Smooth muscle cell (in vitro differentiated cells): Measurements from ENCODE around the gene PACSIN2. TPM values are rescaled to one million over a fixed set of nuclear protein-coding genes. Genes with fewer than 3 reads are reported as not detected.

Experiments
- DNase-seq: peaks from one replicate; lab custom pipeline; 2025; ENCODE audit not compliant: unreplicated experiment; lab: John Stamatoyannopoulos, UW
- H2AFZ ChIP-seq: fragments of 200-600 bp; sonication (generic); 2 replicates; pipeline ENCODE4 v1.6.0; 2016; ENCODE audit warnings: antibody characterized with exemption, low read depth, mild to moderate bottlenecking
- H3F3A ChIP-seq: fragments of 200-600 bp; sonication (generic); 2 replicates; pipeline ENCODE4 v1.6.0; 2017; ENCODE audit warnings: antibody characterized with exemption, low read depth
- H3K27ac ChIP-seq: fragments of 200-600 bp; sonication (generic); 2 replicates; pipeline ENCODE4 v1.5.1; 2016; ENCODE audit warnings: low read depth, mild to moderate bottlenecking
- H3K27me3 ChIP-seq: fragments of 200-600 bp; sonication (generic); 2 replicates; pipeline ENCODE4 v1.6.1; 2016; ENCODE audit warnings: low read depth, mild to moderate bottlenecking
- H3K36me3 ChIP-seq: fragments of 200-600 bp; sonication (generic); 2 replicates; pipeline ENCODE4 v1.5.1; 2016; ENCODE audit warnings: low read depth
- H3K4me1 ChIP-seq: fragments of 200-600 bp; sonication (generic); 2 replicates; pipeline ENCODE4 v1.5.1; 2016; ENCODE audit warnings: low read depth
- H3K4me2 ChIP-seq: fragments of 200-600 bp; sonication (generic); 2 replicates; pipeline ENCODE4 v1.6.0; 2016; ENCODE audit warnings: mild to moderate bottlenecking
- H3K4me3 ChIP-seq: fragments of 200-600 bp; sonication (generic); 2 replicates; pipeline ENCODE4 v1.5.1; 2016; ENCODE audit warnings: mild to moderate bottlenecking
- H3K79me2 ChIP-seq: fragments of 200-600 bp; sonication (generic); 2 replicates; pipeline ENCODE4 v1.6.0; 2016; ENCODE audit warnings: low read depth, mild to moderate bottlenecking
- H3K9ac ChIP-seq: fragments of 200-600 bp; sonication (generic); 2 replicates; pipeline ENCODE4 v1.6.0; 2016; ENCODE audit warnings: low read depth
- H3K9me3 ChIP-seq: fragments of 200-600 bp; sonication (generic); replicated peaks from 2 replicates; pipeline ENCODE4 v1.5.1; 2016; ENCODE audit warnings: low read depth
- H4K20me1 ChIP-seq: fragments of 200-600 bp; sonication (generic); 2 replicates; pipeline ENCODE4 v1.6.0; 2016; ENCODE audit warnings: low read depth
- WGBS: methylation state at CpG from one replicate; pipeline ENCODE4 v1.1.7; 2016; ENCODE audit warnings: low lambda C conversion rate; 5-methylcytosine and 5-hydroxymethylcytosine counted together
- polyA plus RNA-seq: library from polyadenylated mRNA; unstranded; fragments of >200 nt; fragmentation: Nextera tagmentation; extraction: Ambion mirVana; gene quantifications from 2 replicates; pipeline ENCODE4 v1.2.1, GENCODE V29; 2016
- total RNA-seq: library from RNA; depleted of rRNA; stranded (reverse); fragments of >200 nt; gene quantifications from 2 replicates; pipeline ENCODE4 v1.2.3, GENCODE V29; 2014
- TF ChIP-seq, protein P1 (sequence below): fragments of 200-600 bp; sonication (generic); IDR thresholded peaks from 2 replicates; pipeline ENCODE4 v1.5.1; 2017; ENCODE audit warnings: borderline replicate concordance, mild to moderate bottlenecking, antibody characterized with exemption; ENCODE audit not compliant: insufficient read depth, poor library complexity, severe bottlenecking

PACSIN2 gene
- total and polyA plus RNA-seq, 2 experiments from 2014 or later = 34.7 to 41.1 TPM

DNA sequence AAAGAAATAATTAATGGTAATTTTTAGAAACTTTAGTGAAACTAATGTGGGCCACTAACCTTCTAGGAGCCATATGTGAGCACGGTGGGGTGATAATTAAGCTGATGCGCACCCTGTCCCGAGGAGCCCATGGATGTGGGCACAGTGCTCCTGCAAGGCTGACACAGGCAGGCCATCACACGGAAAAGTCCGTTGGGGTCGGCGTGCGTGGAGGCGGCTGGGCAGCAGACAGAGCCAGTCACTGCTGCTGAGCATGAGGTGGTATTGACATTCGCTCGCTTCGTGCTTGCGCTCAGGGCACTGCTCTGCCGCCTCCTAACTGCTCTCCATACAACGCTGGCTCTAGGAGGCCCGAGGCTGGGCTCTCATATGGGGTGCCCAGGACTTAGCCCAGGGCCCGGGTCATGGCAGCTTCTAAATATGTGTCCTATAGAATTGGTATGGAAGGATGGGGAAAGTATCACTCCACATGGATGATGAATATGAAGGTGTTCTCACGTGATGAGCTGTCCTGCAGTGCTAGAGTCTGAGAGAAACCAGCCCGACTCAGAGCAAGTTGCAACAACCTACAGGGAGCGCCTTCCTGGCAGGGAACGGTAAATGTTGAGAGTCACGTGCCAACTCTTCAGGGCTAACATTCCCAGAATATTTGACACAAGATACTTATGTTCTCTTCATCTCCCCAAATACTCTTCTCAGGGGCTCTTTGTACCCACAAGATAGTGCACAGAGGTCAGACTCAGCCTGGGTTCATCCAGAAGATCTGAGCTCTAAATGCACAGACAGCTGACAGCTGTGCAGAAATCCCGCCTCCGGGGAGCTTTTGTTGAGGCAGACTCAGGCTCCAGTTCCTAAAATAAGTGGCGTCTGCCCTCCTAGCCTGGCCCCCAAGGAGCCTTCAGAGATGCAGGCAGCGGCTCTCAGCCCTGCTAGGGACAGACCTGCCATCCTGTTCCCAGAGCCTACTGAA is 107.3 kb downstream of the PACSIN2 start:
- Histone ChIP-seq H3K79me2 (peaks cover 26% of the 10 kb centered on the region), H3K9me3 (no peaks in the 10 kb centered on the region), H3K4me1 (no peaks in the 10 kb centered on the region), H3K4me3 (no peak overlapping the region), H2AFZ (no peak overlapping the region), H4K20me1 (peaks cover 94% of the 10 kb centered on the region), H3K36me3 (no peaks in the 10 kb centered on the region), H3K4me2 (no peak overlapping the region), H3K9ac (no peak overlapping the region), H3K27me3 (no peaks in the 10 kb centered on the region), H3K27ac (no peak overlapping the region), H3F3A (no peaks in the 10 kb centered on the region)
- no peak for DNase-seq
- 94% methylated on average over 26 of the region's 26 CpGs for WGBS
- TF ChIP-seq, protein P1, sequence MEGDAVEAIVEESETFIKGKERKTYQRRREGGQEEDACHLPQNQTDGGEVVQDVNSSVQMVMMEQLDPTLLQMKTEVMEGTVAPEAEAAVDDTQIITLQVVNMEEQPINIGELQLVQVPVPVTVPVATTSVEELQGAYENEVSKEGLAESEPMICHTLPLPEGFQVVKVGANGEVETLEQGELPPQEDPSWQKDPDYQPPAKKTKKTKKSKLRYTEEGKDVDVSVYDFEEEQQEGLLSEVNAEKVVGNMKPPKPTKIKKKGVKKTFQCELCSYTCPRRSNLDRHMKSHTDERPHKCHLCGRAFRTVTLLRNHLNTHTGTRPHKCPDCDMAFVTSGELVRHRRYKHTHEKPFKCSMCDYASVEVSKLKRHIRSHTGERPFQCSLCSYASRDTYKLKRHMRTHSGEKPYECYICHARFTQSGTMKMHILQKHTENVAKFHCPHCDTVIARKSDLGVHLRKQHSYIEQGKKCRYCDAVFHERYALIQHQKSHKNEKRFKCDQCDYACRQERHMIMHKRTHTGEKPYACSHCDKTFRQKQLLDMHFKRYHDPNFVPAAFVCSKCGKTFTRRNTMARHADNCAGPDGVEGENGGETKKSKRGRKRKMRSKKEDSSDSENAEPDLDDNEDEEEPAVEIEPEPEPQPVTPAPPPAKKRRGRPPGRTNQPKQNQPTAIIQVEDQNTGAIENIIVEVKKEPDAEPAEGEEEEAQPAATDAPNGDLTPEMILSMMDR = no peak

DNA sequence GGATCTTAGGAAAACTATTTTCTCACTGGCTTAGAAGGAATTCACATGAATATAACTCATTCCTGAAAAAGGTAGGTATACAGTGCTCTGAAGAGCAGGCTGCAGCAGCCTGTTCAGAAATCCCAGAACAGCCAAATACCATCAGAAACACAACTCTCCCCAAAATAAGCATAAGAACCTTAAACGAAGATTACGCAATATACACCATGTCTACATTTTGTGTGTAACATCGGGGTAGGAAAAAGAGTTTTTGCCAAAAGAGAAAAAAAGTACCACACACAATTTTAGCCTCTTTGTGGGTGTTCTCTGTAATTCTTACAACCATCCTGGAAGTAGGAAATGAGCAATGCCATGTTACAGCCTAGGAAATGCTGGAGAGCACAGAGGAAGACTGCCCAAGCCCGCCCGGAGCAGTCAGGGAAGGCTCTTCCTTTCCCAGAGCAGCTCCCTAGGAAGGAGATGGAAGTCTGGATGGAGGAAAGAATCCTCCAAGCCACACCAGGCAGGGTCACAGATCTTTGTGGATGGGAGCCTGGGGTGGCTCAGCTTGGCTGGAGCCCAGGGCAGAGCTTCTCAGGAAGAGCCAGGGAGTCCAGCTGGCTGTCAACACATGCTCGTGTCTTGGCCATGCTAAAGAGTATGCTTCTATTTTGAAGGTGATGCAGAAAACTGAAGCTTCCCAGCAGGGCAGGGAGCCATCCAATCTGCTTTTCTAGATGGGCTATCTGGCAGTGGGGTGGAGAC is 108.2 kb downstream of the PACSIN2 start:
- Histone ChIP-seq H4K20me1 (peaks cover 94% of the 10 kb centered on the region), H3K4me3 (no peak overlapping the region), H3K79me2 (peaks cover 22% of the 10 kb centered on the region), H3K36me3 (no peaks in the 10 kb centered on the region), H3K27ac (no peak overlapping the region), H3K4me2 (no peak overlapping the region), H3F3A (peaks cover 5% of the 10 kb centered on the region), H3K27me3 (no peaks in the 10 kb centered on the region), H3K4me1 (no peaks in the 10 kb centered on the region), H3K9ac (no peak overlapping the region), H2AFZ (no peak overlapping the region), H3K9me3 (no peaks in the 10 kb centered on the region)
- 88% methylated on average over 6 of the region's 6 CpGs for WGBS
- TF ChIP-seq, protein P1 = no peak
- no peak for DNase-seq

DNA sequence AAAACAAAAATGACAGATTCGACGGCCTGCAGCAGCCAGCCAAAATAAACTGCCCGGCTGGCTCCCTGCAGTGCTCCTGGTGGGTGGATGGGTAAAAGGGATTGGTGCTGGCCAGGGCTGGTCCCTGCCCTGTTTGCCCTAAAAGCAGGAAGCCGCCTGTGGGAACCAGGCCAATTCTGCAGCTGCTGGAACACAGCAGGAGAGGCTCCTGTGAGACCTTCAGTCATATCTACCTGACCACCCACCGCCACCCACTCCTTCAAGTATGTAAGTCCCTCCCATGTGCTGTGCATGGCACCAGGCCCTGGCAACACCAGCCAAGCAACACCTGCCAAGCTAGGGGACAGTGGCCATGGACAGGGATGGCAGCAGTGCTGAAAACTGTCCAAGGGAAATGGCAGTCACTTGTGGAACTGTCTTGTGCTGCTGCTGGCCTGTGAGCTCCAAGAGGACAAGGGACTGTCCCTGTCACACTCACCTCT is 109.2 kb downstream of the PACSIN2 start:
- no peaks in the 10 kb centered on the region for H3K9me3 ChIP-seq
- H3K79me2 ChIP-seq = peaks cover 27% of the 10 kb centered on the region
- no peak overlapping the region for H3K27ac ChIP-seq
- WGBS = 95% methylated on average over 5 of the region's 5 CpGs
- peaks cover 96% of the 10 kb centered on the region for H4K20me1 ChIP-seq
- no peak for DNase-seq
- H3F3A ChIP-seq = peaks cover 5% of the 10 kb centered on the region
- no peak overlapping the region for H3K4me2 ChIP-seq
- no peak overlapping the region for H2AFZ ChIP-seq
- no peaks in the 10 kb centered on the region for H3K36me3 ChIP-seq
- H3K4me1 ChIP-seq = no peaks in the 10 kb centered on the region
- H3K4me3 ChIP-seq = no peak overlapping the region
- TF ChIP-seq, protein P1 = no peak
- H3K9ac ChIP-seq = no peak overlapping the region
- no peaks in the 10 kb centered on the region for H3K27me3 ChIP-seq
